ENCODE data around the gene PACSIN2.

PACSIN2 gene

GRCh38 chr22:42904050-42904449 is 110.9 kb downstream of the PACSIN2 start:
- DNase-seq (no peak), ATAC-seq (no peak)

GRCh38 chr22:42902875-42903510 is 112.0 kb downstream of the PACSIN2 start:
- ATAC-seq, result no peak
- DNase-seq, result no peak

GRCh38 chr22:42901790-42902508 is 113.0 kb downstream of the PACSIN2 start:
- DNase-seq, result no peak
- ATAC-seq, result no peak

- ATAC-seq, result no peak
- DNase-seq, result no peak
Measured at GRCh38 chr22:42897960-42898359, 117.0 kb downstream of the PACSIN2 start.

- DNase-seq, result no peak
- ATAC-seq, result no peak
Measured at GRCh38 chr22:42895541-42895981, 119.4 kb downstream of the PACSIN2 start.

GRCh38 chr22:42895087-42895486 is 119.9 kb downstream of the PACSIN2 start:
- ATAC-seq (peak; percentile 42), DNase-seq (no peak)

- no peak for ATAC-seq
- no peak for DNase-seq
Measured at GRCh38 chr22:42893371-42894150, 121.4 kb downstream of the PACSIN2 start.

- ATAC-seq, result no peak
- DNase-seq, result no peak
Measured at GRCh38 chr22:42892571-42893316, 122.2 kb downstream of the PACSIN2 start.

- no peak for DNase-seq
- no peak for ATAC-seq
Measured at GRCh38 chr22:42892156-42892555, 122.8 kb downstream of the PACSIN2 start.

- DNase-seq (no peak), ATAC-seq (no peak)
Measured at GRCh38 chr22:42891696-42892095, 123.3 kb downstream of the PACSIN2 start.

GRCh38 chr22:42891008-42891407 is 123.9 kb downstream of the PACSIN2 start:
- no peak for ATAC-seq
- DNase-seq, result no peak

- DNase-seq (no peak), ATAC-seq (peak; percentile 15)
Measured at GRCh38 chr22:42889304-42889703, 125.6 kb downstream of the PACSIN2 start.

- no peak for ATAC-seq
- DNase-seq, result no peak
Measured at GRCh38 chr22:42887523-42888507, 127.1 kb downstream of the PACSIN2 start.

GRCh38 chr22:42887120-42887519 is 127.8 kb downstream of the PACSIN2 start:
- no peak for DNase-seq
- ATAC-seq, result no peak

GRCh38 chr22:42885446-42885845 is 129.5 kb downstream of the PACSIN2 start:
- ATAC-seq (no peak), DNase-seq (no peak)

- DNase-seq, result no peak
- ATAC-seq, result no peak
Measured at GRCh38 chr22:42884616-42885375, 130.2 kb downstream of the PACSIN2 start.

- ATAC-seq (no peak), DNase-seq (no peak)
Measured at GRCh38 chr22:42883970-42884369, 131.0 kb downstream of the PACSIN2 start.

- DNase-seq, result no peak
- no peak for ATAC-seq
Measured at GRCh38 chr22:42883121-42883520, 131.8 kb downstream of the PACSIN2 start.

- DNase-seq (no peak), ATAC-seq (no peak)
Measured at GRCh38 chr22:42881982-42882656, 132.8 kb downstream of the PACSIN2 start.

GRCh38 chr22:42881298-42881697 is 133.7 kb downstream of the PACSIN2 start:
- DNase-seq, result no peak
- ATAC-seq, result no peak

All from stimulated activated naive CD8-positive, alpha-beta T cell treated with anti-CD3 and anti-CD28 coated beads, Interleukin-15, Interleukin-2, amounts not matched to agents 100 U/mL and 50 U/mL, for 24 hours (primary cell).